CD4-positive, alpha-beta T cell treated with Interleukin-2 at 100 ng/mL for 4 hours (primary cell): ENCODE measurements around the gene FHIP2A.

Experiments
- DNase-seq: peaks from one replicate; pipeline ENCODE4 v3.0.0-alpha.2; 2020; ENCODE audit warnings: low spot score

FHIP2A gene

GRCh38 chr10:114857922-114858629 is 36.5 kb downstream of the FHIP2A start:
- no peak for DNase-seq

GRCh38 chr10:114859222-114859621 is 37.6 kb downstream of the FHIP2A start:
- DNase-seq = no peak

GRCh38 chr10:114862456-114862855 is 40.9 kb downstream of the FHIP2A start:
- DNase-seq = no peak

- DNase-seq = no peak
Observed at GRCh38 chr10:114867365-114867764, 45.8 kb downstream of the FHIP2A start.

GRCh38 chr10:114868870-114869519 is 47.4 kb downstream of the FHIP2A start:
- DNase-seq = no peak

- DNase-seq = no peak
Observed at GRCh38 chr10:114869520-114869892, 47.9 kb downstream of the FHIP2A start.

- DNase-seq = no peak
Observed at GRCh38 chr10:114870486-114870885, 48.9 kb downstream of the FHIP2A start.

GRCh38 chr10:114871379-114871778 is 49.8 kb downstream of the FHIP2A start:
- no peak for DNase-seq
